A549 treated with dexamethasone at 1 μM for 4 hours (cell line): ENCODE data around the gene GALNT7. TPM values are rescaled to one million over a fixed set of nuclear protein-coding genes. Genes with fewer than 3 reads are reported as not detected.

Experiments
- total RNA-seq: library from RNA; stranded (reverse); fragments of 200-300 nt; extraction: Qiagen RNA extraction; gene quantifications from 5 replicates; pipeline ENCODE4 v1.2.3, GENCODE V29; 2022

The GALNT7 gene, protein sequence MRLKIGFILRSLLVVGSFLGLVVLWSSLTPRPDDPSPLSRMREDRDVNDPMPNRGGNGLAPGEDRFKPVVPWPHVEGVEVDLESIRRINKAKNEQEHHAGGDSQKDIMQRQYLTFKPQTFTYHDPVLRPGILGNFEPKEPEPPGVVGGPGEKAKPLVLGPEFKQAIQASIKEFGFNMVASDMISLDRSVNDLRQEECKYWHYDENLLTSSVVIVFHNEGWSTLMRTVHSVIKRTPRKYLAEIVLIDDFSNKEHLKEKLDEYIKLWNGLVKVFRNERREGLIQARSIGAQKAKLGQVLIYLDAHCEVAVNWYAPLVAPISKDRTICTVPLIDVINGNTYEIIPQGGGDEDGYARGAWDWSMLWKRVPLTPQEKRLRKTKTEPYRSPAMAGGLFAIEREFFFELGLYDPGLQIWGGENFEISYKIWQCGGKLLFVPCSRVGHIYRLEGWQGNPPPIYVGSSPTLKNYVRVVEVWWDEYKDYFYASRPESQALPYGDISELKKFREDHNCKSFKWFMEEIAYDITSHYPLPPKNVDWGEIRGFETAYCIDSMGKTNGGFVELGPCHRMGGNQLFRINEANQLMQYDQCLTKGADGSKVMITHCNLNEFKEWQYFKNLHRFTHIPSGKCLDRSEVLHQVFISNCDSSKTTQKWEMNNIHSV
- 21.9 to 28.6 TPM (median 27.1 TPM) in 5 replicates for total RNA-seq

DNA sequence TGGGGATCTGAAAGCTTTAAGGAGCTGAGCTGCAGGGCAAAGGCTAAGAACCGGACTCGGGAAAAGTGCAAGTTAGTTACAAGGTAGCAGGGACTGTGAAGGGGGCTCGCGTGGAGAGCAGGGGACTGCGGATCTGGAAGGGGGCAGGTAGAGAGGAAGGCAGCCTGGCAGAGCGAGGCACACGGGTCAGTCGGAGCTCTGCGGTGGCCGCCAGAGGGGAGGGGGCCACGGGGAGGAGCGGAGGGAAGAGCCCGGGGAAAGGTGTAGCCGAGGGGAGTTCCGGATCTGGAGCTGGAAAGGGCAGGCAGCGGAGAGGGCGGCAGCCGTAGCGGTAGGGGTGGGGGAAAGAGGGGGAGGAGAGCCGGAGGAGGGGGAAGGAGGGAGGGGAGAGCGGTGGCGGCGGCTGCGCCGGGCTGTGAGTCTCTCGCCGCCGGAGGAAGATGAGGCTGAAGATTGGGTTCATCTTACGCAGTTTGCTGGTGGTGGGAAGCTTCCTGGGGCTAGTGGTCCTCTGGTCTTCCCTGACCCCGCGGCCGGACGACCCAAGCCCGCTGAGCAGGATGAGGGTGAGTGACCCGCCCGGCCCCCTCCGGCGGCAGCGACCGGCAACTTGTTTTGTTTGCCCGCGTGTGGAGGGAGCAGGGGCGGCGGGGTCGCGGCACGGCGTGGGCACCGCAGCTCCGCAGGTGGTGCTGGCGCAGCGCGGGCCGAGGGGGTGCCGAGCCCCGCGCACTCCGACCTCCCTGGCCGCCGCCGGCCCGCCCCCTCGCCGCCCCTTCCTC, at the start of gene GALNT7:
GALNT7 (plus strand) TSS at position 416 of the 782 bp plus-strand sequence; CDS start at position 441, 25 bp downstream.

DNA sequence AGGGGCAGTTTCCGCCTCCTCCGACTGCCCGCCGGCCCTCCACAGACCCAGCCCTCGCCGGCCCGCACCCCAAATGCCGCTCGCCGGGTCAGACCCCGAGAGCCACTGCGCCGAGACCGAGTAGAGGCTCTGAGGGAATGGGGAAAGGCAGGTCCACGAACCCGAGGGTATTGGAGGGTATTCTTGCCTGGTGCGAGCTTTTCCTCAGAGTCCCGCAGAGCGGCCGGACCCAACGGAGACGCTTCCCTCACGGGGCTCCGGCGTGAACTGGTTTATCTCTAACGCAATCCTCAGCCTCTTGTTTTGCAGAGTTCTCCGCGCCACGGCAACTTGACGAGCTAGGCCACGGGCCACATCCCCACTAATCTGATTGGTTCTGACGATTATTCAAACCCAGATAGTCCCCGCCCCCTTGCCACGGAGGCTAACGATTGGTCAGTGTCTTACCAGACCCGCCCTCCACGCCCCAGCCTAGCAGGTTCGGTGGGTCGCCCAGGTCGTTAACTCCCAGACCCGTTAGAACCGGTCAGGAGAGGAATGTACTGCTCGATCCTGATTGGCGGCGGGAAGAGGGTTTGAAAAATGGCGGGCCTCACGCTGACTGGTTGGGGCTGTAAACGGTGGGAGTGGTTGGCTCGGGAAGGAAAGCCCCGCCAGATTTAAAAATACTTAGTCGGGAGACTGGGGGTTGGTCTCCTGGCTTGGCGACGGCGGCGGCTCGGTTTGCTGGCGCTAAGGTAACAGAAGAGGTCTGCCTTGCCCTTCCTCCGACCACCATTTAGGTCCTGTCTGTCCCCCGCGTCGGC, 165.7 kb downstream of the GALNT7 start, which contains the start of gene HMGB2:
HMGB2 (minus strand) TSS at position 274 of the 806 bp plus-strand sequence. CDS start 709 bp downstream, outside the sequence.

GRCh38 chr4:173370477-173371291, 202.1 kb downstream of the GALNT7 start, which contains the start of gene SAP30:
Gene SAP30 (plus strand): TSS chr4:173370954. CDS start chr4:173371183, 229 bp downstream.

Other genes with a start within 250 kb of the GALNT7 start
- gene HMGB2, start 165.5 kb downstream of the GALNT7 start, total RNA-seq, result 95.2 to 123 TPM (median 104 TPM) in 5 replicates
- gene SAP30, start 202.1 kb downstream of the GALNT7 start, total RNA-seq, result 19.9 to 25.9 TPM (median 20.9 TPM) in 5 replicates
- not detected in 5 replicates for gene SCRG1, start 230.3 kb downstream of the GALNT7 start, total RNA-seq